GM20431 (cell line): Measurements from ENCODE around the gene SLC38A8.

Source experiments
- in situ Hi-C: fragments of 300-500 bp; cut with MseI, MboI; formaldehyde crosslinking; loops from one replicate; pipeline ENCODE4 v1.15.0; 2020; ENCODE audit warnings: low sequenced_read_pairs; ENCODE audit not compliant: unreplicated experiment

Gene SLC38A8

GRCh38 chr16:84005391-84005790 is 37.2 kb downstream of the SLC38A8 start:
- in situ Hi-C loops, result no loop called here

DNA sequence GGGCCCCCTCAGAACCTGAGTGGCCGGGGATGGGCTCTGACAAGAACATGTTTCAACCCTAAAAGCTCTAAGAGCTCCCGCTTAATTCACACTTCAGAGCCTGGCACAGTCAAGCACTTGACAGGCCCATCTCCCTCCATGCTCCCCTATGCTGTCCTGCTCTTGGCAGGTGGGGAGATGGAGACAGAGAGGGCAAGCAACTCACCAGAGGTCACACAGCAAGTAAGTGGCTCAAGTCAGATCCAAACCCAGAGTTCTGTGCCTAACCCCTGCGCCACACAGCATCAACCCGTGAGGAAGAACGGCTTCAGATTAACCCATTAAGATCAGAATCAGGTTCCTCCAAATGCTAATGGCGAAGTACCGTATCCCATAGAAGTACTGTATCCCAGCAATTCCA is 38.2 kb downstream of the SLC38A8 start:
- in situ Hi-C loops, result no loop called here

DNA sequence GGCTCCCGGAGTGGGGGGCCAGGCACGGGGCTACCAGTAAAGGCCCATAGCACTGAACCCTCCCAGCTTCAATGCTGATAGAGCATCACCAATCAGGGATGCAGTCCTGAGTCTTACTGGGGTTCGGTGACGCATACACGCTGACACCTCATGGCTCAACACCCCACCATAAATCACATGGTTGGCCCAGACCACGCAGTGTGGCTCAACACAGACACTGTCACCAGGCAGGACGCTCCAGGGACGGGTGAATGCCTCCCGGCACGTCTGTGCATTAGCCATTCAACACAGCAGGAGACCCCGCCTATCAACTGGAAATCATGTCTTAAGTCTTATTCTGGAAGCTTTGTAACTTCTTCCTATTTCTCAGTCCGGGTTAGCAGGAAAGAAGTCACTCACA is 39.6 kb downstream of the SLC38A8 start:
- in situ Hi-C loops, result no loop called here

DNA sequence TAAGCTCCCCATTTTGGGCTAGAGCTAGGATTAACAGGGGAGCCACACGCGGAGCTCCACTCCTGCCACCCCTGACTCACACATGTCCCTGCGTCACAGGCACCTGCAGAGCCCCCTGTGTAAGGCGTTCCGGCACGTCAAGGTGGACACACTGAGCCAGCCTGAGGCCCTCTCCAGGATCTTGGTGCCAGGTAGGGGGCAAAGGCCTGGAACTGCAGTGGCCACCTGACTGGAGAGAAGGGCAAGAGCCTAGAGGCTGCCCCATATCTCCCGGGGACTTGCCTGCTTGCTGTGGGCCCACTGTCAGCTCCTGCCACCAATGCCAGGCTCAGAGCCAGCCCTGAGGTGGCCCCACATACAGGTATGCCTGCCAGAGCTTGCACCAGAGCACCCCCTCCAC is 40.9 kb downstream of the SLC38A8 start:
- in situ Hi-C loops, result no loop called here

DNA sequence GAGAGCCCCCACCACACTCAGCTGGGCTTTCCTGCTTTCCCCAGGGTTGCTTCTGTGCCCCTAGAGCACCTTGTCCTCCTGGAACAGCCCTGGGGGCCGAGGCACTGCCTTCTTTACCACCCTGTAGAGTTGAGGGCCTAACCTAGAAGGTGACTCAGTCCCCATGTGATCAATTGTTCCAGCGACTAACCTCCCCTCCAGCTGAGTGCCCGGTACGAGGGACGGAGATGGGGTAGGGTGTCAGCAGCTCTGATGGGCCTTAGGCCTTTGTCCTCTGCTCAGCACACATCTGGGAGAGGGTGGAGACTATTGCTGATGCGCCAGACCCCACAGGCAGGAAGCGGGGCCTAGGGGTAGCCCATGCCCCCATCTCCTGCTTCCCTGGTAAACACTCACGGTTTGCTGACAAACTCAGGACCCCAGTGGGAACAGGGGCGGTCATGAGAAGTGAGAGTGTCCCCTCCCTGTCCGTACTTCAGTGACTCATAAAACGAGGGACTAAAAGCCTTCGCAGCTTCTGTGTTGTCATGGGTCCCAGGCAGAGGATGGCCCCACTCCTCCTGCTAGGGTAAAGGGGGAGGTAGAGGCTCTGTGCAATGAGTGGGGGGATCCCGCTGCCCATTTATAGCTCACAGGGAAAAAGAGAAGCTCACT is 41.5 kb downstream of the SLC38A8 start:
- in situ Hi-C loops, result no loop called here

DNA sequence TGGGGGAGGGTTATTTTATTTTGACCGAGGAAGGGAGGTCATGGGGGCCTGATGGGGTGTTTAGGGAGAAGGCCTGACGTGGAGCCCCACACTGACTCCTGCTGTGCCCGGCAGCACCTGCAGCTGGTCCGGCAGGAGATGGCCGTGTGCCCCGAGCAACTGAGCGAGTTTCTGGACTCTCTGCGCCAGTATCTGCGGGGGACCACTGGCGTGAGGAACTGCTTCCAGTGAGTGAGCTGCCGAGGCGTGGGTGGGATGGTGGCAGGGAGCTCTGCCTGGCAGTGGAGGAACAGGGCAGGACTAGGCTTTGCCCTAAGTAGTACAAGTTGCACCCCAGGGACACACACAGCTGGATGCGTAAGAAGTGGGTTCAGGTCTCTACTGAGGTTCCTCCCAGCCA is 44.5 kb downstream of the SLC38A8 start:
- in situ Hi-C loops, result loop anchor here (25.0 kb wide), 1 partner anchor 489 kb away; no protein-coding TSS in a partner anchor

GRCh38 chr16:83996481-83997252 is 45.9 kb downstream of the SLC38A8 start:
- in situ Hi-C loops, result loop anchor here (25.0 kb wide), 1 partner anchor 491 kb away; no protein-coding TSS in a partner anchor

DNA sequence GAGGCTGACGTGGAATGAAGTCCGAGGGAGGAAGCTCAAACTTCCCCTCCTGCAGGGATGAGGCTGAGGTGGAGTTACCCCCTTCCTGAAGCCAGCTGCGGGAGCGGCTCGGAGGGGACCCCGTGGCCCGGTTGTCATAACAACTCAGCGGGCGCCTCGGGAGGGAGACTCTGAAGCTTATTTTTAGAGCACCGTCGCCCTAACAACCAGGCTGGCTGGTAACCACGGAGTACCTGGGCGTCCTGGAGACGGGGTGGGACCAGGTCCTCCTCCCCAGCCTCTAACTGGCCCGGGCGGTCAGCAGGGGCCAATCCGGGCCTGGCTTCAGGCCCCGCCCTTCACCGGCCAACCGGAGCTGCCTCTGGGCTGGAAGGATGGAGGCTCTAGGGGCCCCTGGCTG is 46.8 kb downstream of the SLC38A8 start:
- in situ Hi-C loops, result loop anchor here (25.0 kb wide), 1 partner anchor 492 kb away; no protein-coding TSS in a partner anchor

GRCh38 chr16:83994703-83995102 is 47.9 kb downstream of the SLC38A8 start:
- in situ Hi-C loops, result loop anchor here (25.0 kb wide), 1 partner anchor 493 kb away; no protein-coding TSS in a partner anchor

DNA sequence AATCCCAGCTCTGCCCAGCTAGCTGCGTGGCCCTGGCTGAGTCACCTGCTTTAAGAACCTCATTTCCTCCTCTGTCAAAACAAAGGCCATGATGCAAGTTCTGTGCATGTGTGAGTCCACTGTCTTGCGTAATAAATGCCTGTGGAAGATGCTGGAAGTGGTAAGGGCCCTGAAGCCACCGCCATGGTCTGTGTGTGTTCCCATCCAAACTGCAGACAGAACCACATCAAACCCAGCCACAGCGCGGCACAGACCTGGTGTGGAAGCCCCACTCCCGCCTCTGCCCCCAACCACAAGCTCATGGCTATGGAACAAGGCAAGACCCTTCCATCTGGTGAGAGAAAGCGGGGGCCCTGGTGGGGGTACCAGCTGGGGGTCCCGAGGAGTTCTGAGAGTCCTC is 48.5 kb downstream of the SLC38A8 start:
- in situ Hi-C loops, result loop anchor here (25.0 kb wide), 1 partner anchor 493 kb away; no protein-coding TSS in a partner anchor

DNA sequence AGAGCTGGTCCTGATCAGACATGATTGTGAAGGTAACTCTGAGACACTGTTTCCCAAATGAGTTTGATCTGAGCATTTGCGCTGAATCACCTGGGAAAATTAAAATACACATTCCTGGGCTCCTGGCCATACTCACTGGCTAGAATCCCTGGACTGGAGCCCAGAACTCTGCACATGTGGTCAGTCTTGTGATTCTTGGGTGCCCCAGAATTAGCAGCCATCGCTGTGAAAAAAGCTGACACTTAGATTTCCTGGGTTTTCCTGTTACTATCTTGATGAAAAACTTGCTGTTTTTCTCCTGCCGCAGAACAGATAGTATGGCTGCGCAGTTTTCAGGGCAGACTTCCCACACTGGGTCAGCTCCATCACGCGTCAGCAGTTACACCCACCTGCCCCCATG is 50.0 kb downstream of the SLC38A8 start:
- in situ Hi-C loops, result loop anchor here (25.0 kb wide), 1 partner anchor 495 kb away; no protein-coding TSS in a partner anchor

DNA sequence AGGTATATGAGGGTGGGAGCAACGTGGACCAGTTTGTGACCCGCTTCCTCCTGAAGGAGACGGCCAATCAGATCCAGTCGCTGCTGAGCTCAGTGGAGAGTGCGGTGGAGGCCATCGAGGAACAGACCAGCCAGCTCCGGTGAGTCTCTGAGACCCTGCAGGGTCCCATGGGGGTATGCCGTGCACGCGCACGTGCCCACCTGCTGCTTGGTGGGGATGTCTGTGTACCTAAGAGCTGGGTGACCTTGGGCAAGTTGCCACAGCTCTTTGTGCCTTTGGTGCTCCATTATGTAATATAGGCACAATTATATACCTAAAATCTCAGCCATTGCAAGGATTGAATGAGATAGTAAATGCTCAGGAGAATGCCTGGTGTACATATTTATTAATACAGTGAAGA is 52.1 kb downstream of the SLC38A8 start:
- in situ Hi-C loops, result loop anchor here (25.0 kb wide), 1 partner anchor 497 kb away; no protein-coding TSS in a partner anchor

- in situ Hi-C loops, result loop anchor here (25.0 kb wide), 1 partner anchor 498 kb away; no protein-coding TSS in a partner anchor
These were observed 53.3 kb downstream of the SLC38A8 start for GRCh38 chr16:83989300-83989699.

DNA sequence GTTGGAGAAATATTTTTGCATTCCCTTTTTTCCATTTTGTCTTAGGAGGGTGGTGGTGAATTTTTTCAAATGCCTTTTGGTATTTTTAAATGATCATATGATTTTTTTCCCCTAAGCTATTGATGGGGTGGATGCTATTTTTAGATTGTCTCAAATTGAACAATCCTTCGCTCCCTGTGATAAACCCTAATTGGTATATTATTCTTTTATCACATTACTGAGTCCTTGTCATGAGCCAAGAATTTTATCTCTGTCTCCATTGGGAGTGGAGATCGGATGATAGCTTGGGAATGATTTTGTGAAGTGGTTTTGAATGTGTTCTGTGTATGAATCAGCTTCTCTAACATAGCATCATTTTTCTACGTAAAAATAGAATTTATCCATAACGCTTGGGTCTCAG is 59.1 kb downstream of the SLC38A8 start:
- in situ Hi-C loops, result loop anchor here (25.0 kb wide), 1 partner anchor 504 kb away; no protein-coding TSS in a partner anchor

- in situ Hi-C loops, result loop anchor here (25.0 kb wide), 1 partner anchor 506 kb away; no protein-coding TSS in a partner anchor
These were observed 60.8 kb downstream of the SLC38A8 start for GRCh38 chr16:83981799-83982198.

DNA sequence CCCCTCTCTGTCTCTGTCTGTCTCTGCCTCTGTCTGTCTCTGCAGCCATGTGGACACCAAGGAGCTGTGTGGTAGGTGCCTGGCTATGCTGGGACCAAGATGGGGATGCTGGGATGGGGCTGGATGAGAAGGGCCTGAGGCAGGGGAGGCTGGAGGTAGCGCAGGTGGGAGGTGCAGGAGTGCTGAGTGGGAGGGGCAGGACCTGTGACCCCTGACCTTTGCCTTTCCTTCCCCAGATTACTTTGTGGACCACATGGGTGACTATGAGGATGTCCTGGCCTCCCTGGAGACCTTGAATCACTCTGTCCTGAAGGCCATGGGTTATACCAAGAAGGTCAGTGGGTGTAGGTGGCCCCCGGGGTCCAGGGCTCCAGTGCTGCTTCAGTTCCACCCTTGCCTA is 61.8 kb downstream of the SLC38A8 start:
- in situ Hi-C loops, result loop anchor here (25.0 kb wide), 1 partner anchor 507 kb away; no protein-coding TSS in a partner anchor

- in situ Hi-C loops, result loop anchor here (25.0 kb wide), 1 partner anchor 508 kb away; no protein-coding TSS in a partner anchor
These were observed 63.2 kb downstream of the SLC38A8 start for GRCh38 chr16:83979441-83979840.

DNA sequence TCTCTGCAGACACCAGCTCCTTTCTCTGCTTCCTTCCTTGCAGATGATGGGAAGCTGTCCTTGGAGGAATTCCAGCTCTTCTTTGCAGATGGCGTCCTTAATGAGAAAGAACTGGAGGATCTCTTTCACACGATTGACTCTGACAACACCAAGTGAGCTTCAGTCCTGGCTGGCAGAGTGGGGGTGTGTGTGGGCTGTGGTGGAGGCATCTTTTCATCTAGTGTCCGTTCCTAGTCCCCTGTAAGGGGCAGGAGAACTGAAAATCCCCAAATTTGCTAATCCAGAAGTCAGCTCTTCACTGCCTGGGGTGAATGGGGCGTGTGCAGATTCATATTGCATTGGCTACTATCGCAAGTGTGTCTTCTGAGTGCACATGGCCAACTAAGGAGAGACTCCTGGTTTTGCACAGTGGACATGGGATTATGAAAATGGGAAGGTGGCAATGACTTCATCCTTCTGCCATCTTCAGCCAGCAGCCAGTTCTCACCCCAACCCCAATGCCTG is 64.1 kb downstream of the SLC38A8 start:
- in situ Hi-C loops, result loop anchor here (25.0 kb wide), 1 partner anchor 509 kb away; no protein-coding TSS in a partner anchor

DNA sequence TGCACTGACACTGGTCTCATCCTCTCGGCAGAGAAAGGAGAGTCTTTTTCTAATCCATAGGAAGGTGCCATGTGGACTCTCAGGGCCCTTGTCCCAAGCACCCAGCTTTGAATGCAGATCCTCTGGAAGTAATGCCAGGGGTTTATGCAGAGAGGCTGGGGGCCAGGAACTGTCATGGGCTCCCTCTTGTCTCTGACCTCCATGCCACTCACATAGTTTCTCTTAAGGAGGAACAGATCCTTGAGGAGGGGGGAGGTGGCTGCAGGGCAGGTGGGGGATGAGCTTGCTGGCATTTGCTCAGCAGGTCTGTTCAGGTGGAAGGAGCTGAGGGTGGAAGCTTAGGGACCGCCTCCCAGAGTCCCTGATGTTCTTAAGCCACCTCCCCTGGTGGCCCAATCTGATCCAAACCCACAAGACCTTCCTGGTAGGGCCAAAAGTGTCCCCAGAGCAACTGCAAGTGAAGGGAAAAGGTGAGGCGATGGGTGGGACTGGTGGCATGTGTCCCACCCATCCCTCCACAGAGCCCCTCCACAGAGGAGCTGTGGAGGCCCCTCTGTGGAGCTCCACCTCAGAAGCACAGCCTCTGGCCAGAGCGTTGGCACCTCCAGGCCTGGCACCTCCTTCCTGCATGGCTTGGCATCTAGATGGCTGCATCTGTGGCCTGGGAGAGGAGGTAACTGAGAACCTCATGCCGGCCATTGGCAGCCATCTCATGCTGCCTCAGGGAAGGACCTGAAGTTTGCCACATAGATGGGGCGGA is 65.4 kb downstream of the SLC38A8 start:
- in situ Hi-C loops, result loop anchor here (25.0 kb wide), 1 partner anchor 510 kb away; no protein-coding TSS in a partner anchor
